ENCODE data around the gene TIMM50. TPM values are rescaled to one million over a fixed set of nuclear protein-coding genes. Genes with fewer than 3 reads are reported as not detected.

TIMM50 gene
- total RNA-seq, 4 donors from 2014 or later, result 21.7 to 54.0 (median 33.5) TPM

GRCh38 chr19:39516270-39516669 is 35.6 kb downstream of the TIMM50 start:
- peaks cover 6 to 18% (median 14%) of the 10 kb centered on the region in 4 donors for H3K4me1 ChIP-seq
- peaks cover 75% of the 10 kb centered on the region for H3K27me3 ChIP-seq
- WGBS, 2 donors (ENCODE audit: low coverage in 1 of 2), result 45 to 76% methylated on average over 4 to 6 of the region's 6 CpGs
- no peaks in the 10 kb centered on the region for H3K9me3 ChIP-seq
- no peaks in the 10 kb centered on the region for H3K36me3 ChIP-seq
- in situ Hi-C loops (cut with MboI; ENCODE audit: low pct_ligation_motif_present in 1 of 4, low pct_unique_long_range_greater_than_20kb in 1 of 4, low sequenced_read_pairs in 3 of 4) (no loop called here), intact Hi-C loops (cut with DNase I; ENCODE audit: low total_unique reads) (no loop called here)
- TF ChIP-seq POLR2AphosphoS5 (IDR thresholded peaks at IDR 0.05) (no peak), CTCF (IDR thresholded peaks at IDR 0.05) (no peak), POLR2A (IDR thresholded peaks at IDR 0.05) (no peak), EP300 (IDR thresholded peaks at IDR 0.05; ENCODE audit: low read depth) (no peak)
- no peak overlapping the region for H3K4me3 ChIP-seq
- DNase-seq, result no peak
- H3K27ac ChIP-seq, result no peak overlapping the region

GRCh38 chr19:39517432-39517831 is 36.8 kb downstream of the TIMM50 start:
- WGBS, 2 donors (ENCODE audit: low coverage in 1 of 2), result 49 to 77% methylated on average over 2 to 3 of the region's 3 CpGs
- DNase-seq, result no peak
- in situ Hi-C loops (cut with MboI; ENCODE audit: low pct_ligation_motif_present in 1 of 4, low pct_unique_long_range_greater_than_20kb in 1 of 4, low sequenced_read_pairs in 3 of 4) (no loop called here), intact Hi-C loops (cut with DNase I; ENCODE audit: low total_unique reads) (no loop called here)
- Histone ChIP-seq H3K4me1 (peaks cover 6 to 18% (median 14%) of the 10 kb centered on the region in 4 donors), H3K27me3 (peaks cover 64% of the 10 kb centered on the region), H3K27ac (no peak overlapping the region), H3K9me3 (no peaks in the 10 kb centered on the region), H3K4me3 (no peak overlapping the region), H3K36me3 (no peaks in the 10 kb centered on the region)
- TF ChIP-seq EP300 (IDR thresholded peaks at IDR 0.05; ENCODE audit: low read depth) (no peak), CTCF (IDR thresholded peaks at IDR 0.05) (no peak), POLR2AphosphoS5 (IDR thresholded peaks at IDR 0.05) (no peak), POLR2A (IDR thresholded peaks at IDR 0.05) (no peak)

- in situ Hi-C loops (cut with MboI; ENCODE audit: low pct_ligation_motif_present in 1 of 4, low pct_unique_long_range_greater_than_20kb in 1 of 4, low sequenced_read_pairs in 3 of 4), result no loop called here
- TF ChIP-seq POLR2A (IDR thresholded peaks at IDR 0.05), result no peak
- no peak for TF ChIP-seq CTCF (IDR thresholded peaks at IDR 0.05)
- no peak for TF ChIP-seq EP300 (IDR thresholded peaks at IDR 0.05; ENCODE audit: low read depth)
- no peak for TF ChIP-seq POLR2AphosphoS5 (IDR thresholded peaks at IDR 0.05)
- Histone ChIP-seq H3K4me1 (peaks cover 6 to 18% (median 14%) of the 10 kb centered on the region in 4 donors), H3K27me3 (peaks cover 54% of the 10 kb centered on the region), H3K9me3 (no peaks in the 10 kb centered on the region), H3K36me3 (no peaks in the 10 kb centered on the region), H3K4me3 (no peak overlapping the region), H3K27ac (no peak overlapping the region)
- no peak for DNase-seq
- intact Hi-C loops (cut with DNase I; ENCODE audit: low total_unique reads), result no loop called here
- WGBS, 2 donors (ENCODE audit: low coverage in 1 of 2), result 66 to 79% methylated on average over 3 to 5 of the region's 5 CpGs
Measured at GRCh38 chr19:39518458-39518857, 37.8 kb downstream of the TIMM50 start.

- Histone ChIP-seq H3K27ac (no peak overlapping the region), H3K36me3 (no peaks in the 10 kb centered on the region), H3K4me1 (peaks cover 6 to 18% (median 14%) of the 10 kb centered on the region in 4 donors), H3K9me3 (no peaks in the 10 kb centered on the region), H3K27me3 (peaks cover 49% of the 10 kb centered on the region), H3K4me3 (no peak overlapping the region)
- intact Hi-C loops (cut with DNase I; ENCODE audit: low total_unique reads), result no loop called here
- in situ Hi-C loops (cut with MboI; ENCODE audit: low pct_ligation_motif_present in 1 of 4, low pct_unique_long_range_greater_than_20kb in 1 of 4, low sequenced_read_pairs in 3 of 4), result no loop called here
- no peak for DNase-seq
- WGBS, 2 donors (ENCODE audit: low coverage in 1 of 2), result 50 to 60% methylated on average over 2 to 9 of the region's 9 CpGs
- TF ChIP-seq CTCF (IDR thresholded peaks at IDR 0.05) (no peak), POLR2A (IDR thresholded peaks at IDR 0.05) (no peak), POLR2AphosphoS5 (IDR thresholded peaks at IDR 0.05) (no peak), EP300 (IDR thresholded peaks at IDR 0.05; ENCODE audit: low read depth) (no peak)
Measured at GRCh38 chr19:39518975-39519374, 38.3 kb downstream of the TIMM50 start.
